ENCODE data around the gene FXYD4.

The FXYD4 gene

DNA sequence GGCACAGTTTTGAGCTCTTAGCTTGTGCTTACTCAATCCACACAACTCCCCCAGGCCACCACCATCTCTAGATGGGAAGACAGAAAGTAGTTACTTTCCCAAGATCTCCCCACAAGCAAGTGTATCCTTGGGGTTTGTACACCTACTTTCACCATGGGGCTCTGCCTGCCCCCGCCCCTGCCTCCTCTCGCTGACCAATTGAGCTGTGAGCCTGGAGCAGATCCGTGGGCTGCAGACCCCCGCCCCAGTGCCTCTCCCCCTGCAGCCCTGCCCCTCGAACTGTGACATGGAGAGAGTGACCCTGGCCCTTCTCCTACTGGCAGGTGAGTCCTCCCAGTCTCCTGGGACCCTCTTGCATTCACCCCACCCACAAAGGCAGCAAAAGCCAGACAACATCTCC, 2.0 kb downstream of the FXYD4 start:
- 63% methylated on average over 5 of the region's 5 CpGs for WGBS
- H3K27me3 ChIP-seq (ENCODE audit: control insufficient read depth in 1 of 2, insufficient read depth in 1 of 2, low read length in 2 of 2): peaks cover 0 to 5% of the 10 kb centered on the region in 2 experiments
- no peak overlapping the region for H4K91ac ChIP-seq (ENCODE audit: low read length)
- no peak overlapping the region for H3K9ac ChIP-seq (ENCODE audit: low read length)
- H2BK15ac ChIP-seq (ENCODE audit: low read depth, poor library complexity, severe bottlenecking): no peak overlapping the region
- H3K36me3 ChIP-seq (ENCODE audit: control insufficient read depth in 1 of 2, insufficient read depth in 2 of 2, low read depth in 1 of 2, low read length in 2 of 2): no peaks in the 10 kb centered on the region
- H2BK5ac ChIP-seq (ENCODE audit: low read depth, low read length, poor library complexity, severe bottlenecking): no peak overlapping the region
- H3K4ac ChIP-seq (ENCODE audit: low read depth in 1 of 2, low read length in 2 of 2): no peak overlapping the region
- H3K23ac ChIP-seq (ENCODE audit: low read length in 2 of 2): no peak overlapping the region
- H3K4me2 ChIP-seq (ENCODE audit: low read length, poor library complexity, severe bottlenecking): no peak overlapping the region
- H2BK120ac ChIP-seq (ENCODE audit: low read depth, low read length): no peak overlapping the region
- H3K9me3 ChIP-seq (ENCODE audit: control insufficient read depth, low read length): no peaks in the 10 kb centered on the region
- H4K8ac ChIP-seq (ENCODE audit: low read length): no peak overlapping the region
- no peak overlapping the region for H3K27ac ChIP-seq (ENCODE audit: low read length, poor library complexity, severe bottlenecking)
- no peak overlapping the region for H3K14ac ChIP-seq (ENCODE audit: low read length in 2 of 2)
- peaks cover 3% of the 10 kb centered on the region for H3K4me1 ChIP-seq (ENCODE audit: control insufficient read depth, insufficient read depth, low read depth, low read length)
- H2BK12ac ChIP-seq (ENCODE audit: low read length in 2 of 2): no peak overlapping the region
- no peak overlapping the region for H2AK5ac ChIP-seq (ENCODE audit: low read length, severe bottlenecking)
- no peak overlapping the region for H3K18ac ChIP-seq (ENCODE audit: low read depth in 1 of 2, low read length in 2 of 2)
- no peak overlapping the region for H3K4me3 ChIP-seq (ENCODE audit: insufficient read depth in 1 of 2, low read depth in 1 of 2, low read length in 2 of 2)
- no peak for DNase-seq
- H3K79me1 ChIP-seq (replicated peaks; ENCODE audit: low read length, poor library complexity, severe bottlenecking): no peaks in the 10 kb centered on the region
- no peak overlapping the region for H2AFZ ChIP-seq (ENCODE audit: low read depth, low read length)

DNA sequence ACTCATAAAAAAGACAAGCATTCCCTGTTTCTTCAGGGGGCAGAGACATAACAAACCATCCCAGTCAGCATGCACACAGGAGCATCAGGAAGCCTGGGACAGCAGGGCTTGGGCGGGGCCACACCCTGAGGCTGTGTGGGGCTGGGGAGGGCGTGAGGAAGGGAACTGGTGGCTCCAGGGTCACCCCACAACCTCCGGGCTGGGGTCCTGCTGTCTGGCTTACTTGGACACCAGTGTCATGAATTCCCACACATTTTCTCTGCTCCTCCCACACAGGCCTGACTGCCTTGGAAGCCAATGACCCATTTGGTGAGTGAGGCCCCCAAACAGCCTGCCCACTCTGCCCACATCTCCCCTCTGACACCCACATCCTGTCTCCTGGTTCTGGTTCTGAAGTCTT, 2.8 kb downstream of the FXYD4 start:
- Histone ChIP-seq H2AK5ac (ENCODE audit: low read length, severe bottlenecking) (no peak overlapping the region), H3K4me1 (ENCODE audit: control insufficient read depth, insufficient read depth, low read depth, low read length) (peaks cover 3% of the 10 kb centered on the region), H3K14ac (ENCODE audit: low read length in 2 of 2) (no peak overlapping the region), H4K8ac (ENCODE audit: low read length) (no peak overlapping the region), H3K9me3 (ENCODE audit: control insufficient read depth, low read length) (no peaks in the 10 kb centered on the region), H3K9ac (ENCODE audit: low read length) (no peak overlapping the region), H3K18ac (ENCODE audit: low read depth in 1 of 2, low read length in 2 of 2) (no peak overlapping the region), H3K4ac (ENCODE audit: low read depth in 1 of 2, low read length in 2 of 2) (no peak overlapping the region), H3K27ac (ENCODE audit: low read length, poor library complexity, severe bottlenecking) (no peak overlapping the region), H2BK5ac (ENCODE audit: low read depth, low read length, poor library complexity, severe bottlenecking) (no peak overlapping the region), H3K4me3 (ENCODE audit: insufficient read depth in 1 of 2, low read depth in 1 of 2, low read length in 2 of 2) (no peak overlapping the region), H2BK120ac (ENCODE audit: low read depth, low read length) (no peak overlapping the region), H4K91ac (ENCODE audit: low read length) (no peak overlapping the region), H3K79me1 (replicated peaks; ENCODE audit: low read length, poor library complexity, severe bottlenecking) (no peaks in the 10 kb centered on the region), H3K27me3 (ENCODE audit: control insufficient read depth in 1 of 2, insufficient read depth in 1 of 2, low read length in 2 of 2) (peaks cover 0 to 5% of the 10 kb centered on the region in 2 experiments), H3K4me2 (ENCODE audit: low read length, poor library complexity, severe bottlenecking) (no peak overlapping the region), H2BK12ac (ENCODE audit: low read length in 2 of 2) (no peak overlapping the region), H3K23ac (ENCODE audit: low read length in 2 of 2) (no peak overlapping the region), H2AFZ (ENCODE audit: low read depth, low read length) (no peak overlapping the region), H3K36me3 (ENCODE audit: control insufficient read depth in 1 of 2, insufficient read depth in 2 of 2, low read depth in 1 of 2, low read length in 2 of 2) (no peaks in the 10 kb centered on the region), H2BK15ac (ENCODE audit: low read depth, poor library complexity, severe bottlenecking) (no peak overlapping the region)
- 76% methylated on average over 3 of the region's 3 CpGs for WGBS
- DNase-seq: no peak

DNA sequence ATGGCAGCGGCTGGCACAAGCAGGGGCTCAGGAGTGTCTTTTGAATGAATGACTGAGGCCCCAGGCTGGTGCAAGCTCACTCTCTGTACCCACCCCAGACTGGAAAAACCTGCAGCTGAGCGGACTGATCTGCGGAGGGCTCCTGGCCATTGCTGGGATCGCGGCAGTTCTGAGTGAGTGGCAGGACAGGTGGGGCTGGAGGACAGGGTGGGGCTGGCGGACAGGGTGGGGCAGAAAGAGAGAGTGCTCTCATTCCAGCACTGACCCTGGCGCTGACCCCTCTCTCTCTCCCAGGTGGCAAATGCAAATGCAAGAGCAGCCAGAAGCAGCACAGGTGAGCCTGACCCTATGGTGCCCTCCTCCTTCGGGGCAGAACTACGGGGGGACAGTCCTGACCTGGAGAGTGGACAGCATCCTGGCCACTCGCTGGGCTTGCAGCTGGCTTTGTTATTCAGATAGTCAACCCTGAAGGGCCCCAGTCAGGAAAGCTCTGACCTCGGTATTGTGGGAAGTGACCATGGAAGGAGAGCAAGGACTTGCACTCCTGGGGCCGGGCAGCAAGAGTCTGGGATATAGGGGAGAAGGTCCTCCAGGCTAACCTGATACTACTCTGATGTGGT, 4.1 kb downstream of the FXYD4 start:
- H3K4me3 ChIP-seq (ENCODE audit: insufficient read depth in 1 of 2, low read depth in 1 of 2, low read length in 2 of 2): no peak overlapping the region
- H2BK12ac ChIP-seq (ENCODE audit: low read length in 2 of 2): no peak overlapping the region
- no peak overlapping the region for H4K91ac ChIP-seq (ENCODE audit: low read length)
- peaks cover 0 to 5% of the 10 kb centered on the region in 2 experiments for H3K27me3 ChIP-seq (ENCODE audit: control insufficient read depth in 1 of 2, insufficient read depth in 1 of 2, low read length in 2 of 2)
- no peak overlapping the region for H3K23ac ChIP-seq (ENCODE audit: low read length in 2 of 2)
- H3K4me1 ChIP-seq (ENCODE audit: control insufficient read depth, insufficient read depth, low read depth, low read length): peaks cover 3% of the 10 kb centered on the region
- no peak for DNase-seq
- H2AK5ac ChIP-seq (ENCODE audit: low read length, severe bottlenecking): no peak overlapping the region
- H3K36me3 ChIP-seq (ENCODE audit: control insufficient read depth in 1 of 2, insufficient read depth in 2 of 2, low read depth in 1 of 2, low read length in 2 of 2): no peaks in the 10 kb centered on the region
- no peak overlapping the region for H2BK120ac ChIP-seq (ENCODE audit: low read depth, low read length)
- no peaks in the 10 kb centered on the region for H3K9me3 ChIP-seq (ENCODE audit: control insufficient read depth, low read length)
- no peak overlapping the region for H4K8ac ChIP-seq (ENCODE audit: low read length)
- H3K18ac ChIP-seq (ENCODE audit: low read depth in 1 of 2, low read length in 2 of 2): no peak overlapping the region
- no peak overlapping the region for H3K4me2 ChIP-seq (ENCODE audit: low read length, poor library complexity, severe bottlenecking)
- no peak overlapping the region for H2AFZ ChIP-seq (ENCODE audit: low read depth, low read length)
- H2BK5ac ChIP-seq (ENCODE audit: low read depth, low read length, poor library complexity, severe bottlenecking): no peak overlapping the region
- H3K4ac ChIP-seq (ENCODE audit: low read depth in 1 of 2, low read length in 2 of 2): no peak overlapping the region
- 80% methylated on average over 12 of the region's 12 CpGs for WGBS
- H3K79me1 ChIP-seq (replicated peaks; ENCODE audit: low read length, poor library complexity, severe bottlenecking): no peaks in the 10 kb centered on the region
- no peak overlapping the region for H2BK15ac ChIP-seq (ENCODE audit: low read depth, poor library complexity, severe bottlenecking)
- no peak overlapping the region for H3K14ac ChIP-seq (ENCODE audit: low read length in 2 of 2)
- H3K27ac ChIP-seq (ENCODE audit: low read length, poor library complexity, severe bottlenecking): no peak overlapping the region
- no peak overlapping the region for H3K9ac ChIP-seq (ENCODE audit: low read length)

DNA sequence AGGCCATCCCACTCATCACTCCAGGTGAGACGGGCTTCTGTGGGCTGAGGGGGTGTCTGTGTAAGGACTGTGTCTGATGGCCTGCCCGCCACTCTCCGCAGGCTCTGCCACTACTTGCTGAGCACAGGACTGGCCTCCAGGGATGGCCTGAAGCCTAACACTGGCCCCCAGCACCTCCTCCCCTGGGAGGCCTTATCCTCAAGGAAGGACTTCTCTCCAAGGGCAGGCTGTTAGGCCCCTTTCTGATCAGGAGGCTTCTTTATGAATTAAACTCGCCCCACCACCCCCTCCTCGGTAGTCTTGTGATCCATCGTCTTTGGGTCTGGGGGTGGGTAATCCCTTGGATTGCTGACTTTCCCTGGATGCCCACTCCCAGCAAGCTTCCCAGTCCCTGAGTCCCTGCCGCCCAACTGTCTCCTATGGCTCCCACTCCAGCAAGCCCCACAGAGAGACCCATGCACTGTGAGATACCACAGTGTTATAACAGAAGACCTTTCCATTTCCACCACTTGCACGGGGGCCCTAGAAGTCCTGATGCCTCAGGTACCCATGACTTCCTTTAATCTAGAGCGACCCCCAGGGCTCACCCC, 4.7 kb downstream of the FXYD4 start:
- Histone ChIP-seq H3K9me3 (ENCODE audit: control insufficient read depth, low read length) (no peaks in the 10 kb centered on the region), H2BK120ac (ENCODE audit: low read depth, low read length) (no peak overlapping the region), H2BK15ac (ENCODE audit: low read depth, poor library complexity, severe bottlenecking) (no peak overlapping the region), H3K79me1 (replicated peaks; ENCODE audit: low read length, poor library complexity, severe bottlenecking) (no peaks in the 10 kb centered on the region), H4K8ac (ENCODE audit: low read length) (no peak overlapping the region), H2BK5ac (ENCODE audit: low read depth, low read length, poor library complexity, severe bottlenecking) (no peak overlapping the region), H2BK12ac (ENCODE audit: low read length in 2 of 2) (no peak overlapping the region), H3K36me3 (ENCODE audit: control insufficient read depth in 1 of 2, insufficient read depth in 2 of 2, low read depth in 1 of 2, low read length in 2 of 2) (no peaks in the 10 kb centered on the region), H2AK5ac (ENCODE audit: low read length, severe bottlenecking) (no peak overlapping the region), H3K27ac (ENCODE audit: low read length, poor library complexity, severe bottlenecking) (no peak overlapping the region), H4K91ac (ENCODE audit: low read length) (no peak overlapping the region), H2AFZ (ENCODE audit: low read depth, low read length) (no peak overlapping the region), H3K14ac (ENCODE audit: low read length in 2 of 2) (no peak overlapping the region), H3K4ac (ENCODE audit: low read depth in 1 of 2, low read length in 2 of 2) (no peak overlapping the region), H3K18ac (ENCODE audit: low read depth in 1 of 2, low read length in 2 of 2) (no peak overlapping the region), H3K27me3 (ENCODE audit: control insufficient read depth in 1 of 2, insufficient read depth in 1 of 2, low read length in 2 of 2) (peaks cover 0 to 5% of the 10 kb centered on the region in 2 experiments), H3K4me1 (ENCODE audit: control insufficient read depth, insufficient read depth, low read depth, low read length) (peaks cover 3% of the 10 kb centered on the region), H3K4me3 (ENCODE audit: insufficient read depth in 1 of 2, low read depth in 1 of 2, low read length in 2 of 2) (no peak overlapping the region), H3K23ac (ENCODE audit: low read length in 2 of 2) (no peak overlapping the region), H3K9ac (ENCODE audit: low read length) (no peak overlapping the region), H3K4me2 (ENCODE audit: low read length, poor library complexity, severe bottlenecking) (no peak overlapping the region)
- 85% methylated on average over 9 of the region's 9 CpGs for WGBS
- no peak for DNase-seq
